Epithelial cell of esophagus (primary cell): ENCODE results near the gene ERBIN.

Experiments used
- DNase-seq: peaks from one replicate; pipeline ENCODE4 v3.0.0; 2010; ENCODE audit warnings: low read depth
- H3K4me3 ChIP-seq: 2 replicates; pipeline ENCODE4 v1.5.1; 2011; ENCODE audit warnings: mild to moderate bottlenecking, low read length, control low read depth
- TF ChIP-seq, protein P1 (sequence below): IDR thresholded peaks from 2 replicates; pipeline ENCODE4 v1.5.1; 2011; ENCODE audit warnings: low read depth, mild to moderate bottlenecking, low read length, control low read depth, inconsistent platforms; ENCODE audit not compliant: insufficient read depth; ENCODE audit errors: missing control alignments

The ERBIN gene

DNA sequence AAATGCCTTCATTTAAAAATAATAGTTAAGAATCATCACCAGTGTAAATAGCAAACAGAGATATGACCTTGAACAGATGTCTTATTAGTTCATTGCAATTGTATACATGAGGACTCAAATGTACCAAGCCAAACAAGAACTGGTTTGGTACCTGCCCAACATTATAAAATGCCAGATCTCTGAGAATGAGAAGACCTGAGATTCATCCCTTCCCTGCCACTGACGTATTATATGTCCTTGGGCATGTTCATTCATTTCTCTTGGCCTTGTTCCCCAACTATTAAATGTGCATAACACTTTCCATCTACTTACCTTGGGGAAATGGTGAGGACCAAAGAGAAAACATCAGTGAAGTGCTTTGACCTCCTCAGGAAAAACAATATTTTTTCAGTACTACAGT, 33.6 kb upstream of the ERBIN start:
- TF ChIP-seq, protein P1, sequence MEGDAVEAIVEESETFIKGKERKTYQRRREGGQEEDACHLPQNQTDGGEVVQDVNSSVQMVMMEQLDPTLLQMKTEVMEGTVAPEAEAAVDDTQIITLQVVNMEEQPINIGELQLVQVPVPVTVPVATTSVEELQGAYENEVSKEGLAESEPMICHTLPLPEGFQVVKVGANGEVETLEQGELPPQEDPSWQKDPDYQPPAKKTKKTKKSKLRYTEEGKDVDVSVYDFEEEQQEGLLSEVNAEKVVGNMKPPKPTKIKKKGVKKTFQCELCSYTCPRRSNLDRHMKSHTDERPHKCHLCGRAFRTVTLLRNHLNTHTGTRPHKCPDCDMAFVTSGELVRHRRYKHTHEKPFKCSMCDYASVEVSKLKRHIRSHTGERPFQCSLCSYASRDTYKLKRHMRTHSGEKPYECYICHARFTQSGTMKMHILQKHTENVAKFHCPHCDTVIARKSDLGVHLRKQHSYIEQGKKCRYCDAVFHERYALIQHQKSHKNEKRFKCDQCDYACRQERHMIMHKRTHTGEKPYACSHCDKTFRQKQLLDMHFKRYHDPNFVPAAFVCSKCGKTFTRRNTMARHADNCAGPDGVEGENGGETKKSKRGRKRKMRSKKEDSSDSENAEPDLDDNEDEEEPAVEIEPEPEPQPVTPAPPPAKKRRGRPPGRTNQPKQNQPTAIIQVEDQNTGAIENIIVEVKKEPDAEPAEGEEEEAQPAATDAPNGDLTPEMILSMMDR = no peak
- H3K4me3 ChIP-seq = no peak overlapping the region
- DNase-seq = peak; percentile 51

- H3K4me3 ChIP-seq = no peak overlapping the region
- TF ChIP-seq, protein P1 = no peak
Observed at GRCh38 chr5:65893749-65894430, 32.5 kb upstream of the ERBIN start.

GRCh38 chr5:65895891-65896290, 30.5 kb upstream of the ERBIN start:
- no peak for DNase-seq
- H3K4me3 ChIP-seq = no peak overlapping the region
- TF ChIP-seq, protein P1 = no peak

More at GRCh38 chr5:65893749-65894430, 32.5 kb upstream of the ERBIN start:
- DNase-seq = no peak

DNA sequence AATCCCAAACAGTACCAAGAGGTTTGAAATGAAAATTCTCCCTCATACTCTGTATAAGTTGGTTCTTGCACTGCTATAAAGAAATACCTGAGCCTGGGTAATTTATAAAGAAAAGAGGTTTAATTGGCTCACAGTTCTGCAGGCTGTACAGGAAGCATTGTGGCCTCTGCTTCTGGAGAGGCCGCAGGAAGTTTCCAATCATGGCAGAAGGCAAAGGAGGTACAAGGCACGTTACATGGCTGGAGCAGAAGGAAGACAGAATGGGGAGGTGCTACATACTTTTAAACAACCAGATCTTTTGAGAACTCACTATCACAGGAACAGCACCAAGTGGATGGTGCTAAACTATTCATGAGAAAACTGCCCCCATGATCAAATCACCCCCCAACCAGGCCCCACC, 25.6 kb upstream of the ERBIN start:
- TF ChIP-seq, protein P1 = no peak
- no peak overlapping the region for H3K4me3 ChIP-seq
- no peak for DNase-seq

- TF ChIP-seq, protein P1 = no peak
- DNase-seq = no peak
- no peak overlapping the region for H3K4me3 ChIP-seq
Observed at GRCh38 chr5:65902104-65902503, 24.3 kb upstream of the ERBIN start.

GRCh38 chr5:65903581-65903980, 22.8 kb upstream of the ERBIN start:
- H3K4me3 ChIP-seq = no peak overlapping the region
- DNase-seq = no peak
- TF ChIP-seq, protein P1 = no peak

- no peak overlapping the region for H3K4me3 ChIP-seq
- TF ChIP-seq, protein P1 = no peak
- no peak for DNase-seq
Observed at GRCh38 chr5:65906256-65906655, 20.1 kb upstream of the ERBIN start.
